ENCODE measurements around the gene SLC51A.
"Not testable (repeated sequence)": the region's sequence is repeated elsewhere in the genome, so short reads cannot be mapped to it uniquely, and the experiment has no call there.

The SLC51A gene

DNA sequence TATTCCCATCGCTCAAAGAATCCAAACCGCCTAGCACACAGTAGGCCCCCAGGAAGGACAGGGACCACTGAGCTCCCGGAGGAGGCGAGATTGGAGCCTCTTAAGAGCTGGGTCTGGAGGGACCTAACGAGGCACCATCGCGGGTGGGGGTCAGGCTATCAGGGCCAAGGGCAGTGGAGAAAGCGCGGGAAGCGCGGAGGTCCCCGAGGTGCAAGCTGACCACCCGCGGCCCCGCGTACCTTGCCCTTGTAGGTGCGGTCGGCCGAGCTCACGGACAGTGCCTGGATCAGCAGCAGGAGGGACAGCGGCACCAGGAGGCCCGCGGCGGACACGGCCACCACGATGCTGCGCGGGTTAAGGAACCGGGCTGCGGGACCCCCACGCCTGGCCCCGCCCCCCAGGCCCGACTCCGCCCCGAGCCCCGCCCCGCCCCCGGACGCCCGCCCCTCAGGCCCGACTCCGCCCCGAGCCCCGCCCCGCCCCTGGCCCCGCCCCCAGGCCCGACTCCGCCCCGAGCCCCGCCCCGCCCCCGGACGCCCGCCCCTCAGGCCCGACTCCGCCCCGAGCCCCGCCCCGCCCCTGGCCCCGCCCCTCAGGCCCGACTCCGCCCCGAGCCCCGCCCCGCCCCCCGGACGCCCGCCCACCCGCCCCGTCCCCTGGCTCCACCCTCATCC, 9.0 kb upstream of the SLC51A start:
- Histone ChIP-seq H3K27ac (ENCODE audit: low read length) (no peak overlapping the region), H3K9ac (ENCODE audit: low read length in 2 of 2) (no peak overlapping the region), H3K4me3 (ENCODE audit: low read length in 2 of 2) (peak overlapping the region in 1 of 2 donors; percentile 65)

DNA sequence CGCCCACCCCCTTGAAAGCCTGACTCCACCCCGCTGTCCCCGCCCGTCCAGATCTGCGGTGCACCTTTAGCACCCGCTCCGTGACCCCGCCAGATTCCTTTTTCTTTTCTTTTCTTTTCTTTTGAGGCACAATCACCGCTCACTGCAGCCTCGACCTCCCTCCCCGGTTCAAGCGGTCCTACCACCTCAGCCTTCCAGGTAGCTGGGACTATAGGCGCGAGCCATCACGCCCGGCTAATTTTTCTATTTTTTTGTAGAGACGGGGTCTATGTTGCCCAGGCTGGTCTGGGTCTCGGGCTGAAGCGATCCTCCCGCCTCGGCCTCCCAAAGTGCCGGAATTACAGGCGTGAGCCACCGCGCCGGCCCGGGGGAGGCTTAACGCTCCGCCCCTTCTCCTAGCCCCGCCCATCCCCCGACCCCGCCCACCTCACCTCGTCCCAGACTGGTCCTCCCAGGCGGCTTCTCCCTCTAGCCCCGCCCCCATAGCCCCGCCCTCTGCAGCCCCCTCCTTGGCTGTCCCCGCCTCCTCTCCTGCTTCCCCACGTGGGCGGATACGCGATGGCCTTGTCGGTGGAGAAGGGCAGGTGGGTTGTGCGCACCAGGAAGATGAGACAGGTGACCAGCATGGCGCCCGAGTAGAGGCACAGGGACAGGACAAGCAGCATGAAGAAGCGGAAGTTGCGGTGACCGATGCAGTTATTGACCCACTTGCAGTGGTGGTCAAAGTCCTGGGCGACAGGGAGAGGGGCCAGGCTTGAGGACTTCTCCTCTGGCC, 8.3 kb upstream of the SLC51A start:
- Histone ChIP-seq H3K27ac (ENCODE audit: low read length) (no peak overlapping the region), H3K4me3 (ENCODE audit: low read length in 2 of 2) (peak overlapping the region in 1 of 2 donors; percentile 35), H3K36me3 (ENCODE audit: control insufficient read depth in 2 of 2, insufficient read depth in 2 of 2, low read length in 2 of 2) (no peaks in the 10 kb centered on the region), H3K27me3 (ENCODE audit: control insufficient read depth in 1 of 2, insufficient read depth in 2 of 2, low read length in 2 of 2) (peaks cover 0 to 2% of the 10 kb centered on the region in 2 donors), H3K9ac (ENCODE audit: low read length in 2 of 2) (no peak overlapping the region), H3K4me1 (ENCODE audit: control insufficient read depth, insufficient read depth, low read length) (peaks cover 3% of the 10 kb centered on the region), H3K9me3 (ENCODE audit: control insufficient read depth in 2 of 2, low read length in 2 of 2) (no peaks in the 10 kb centered on the region)

More for the DNA sequence above, 9.0 kb upstream of the SLC51A start:
- Histone ChIP-seq H3K27me3 (ENCODE audit: control insufficient read depth in 1 of 2, insufficient read depth in 2 of 2, low read length in 2 of 2) (peaks cover 0 to 2% of the 10 kb centered on the region in 2 donors), H3K9me3 (ENCODE audit: control insufficient read depth in 2 of 2, low read length in 2 of 2) (no peaks in the 10 kb centered on the region), H3K36me3 (ENCODE audit: control insufficient read depth in 2 of 2, insufficient read depth in 2 of 2, low read length in 2 of 2) (no peaks in the 10 kb centered on the region), H3K4me1 (ENCODE audit: control insufficient read depth, insufficient read depth, low read length) (peaks cover 9% of the 10 kb centered on the region)

DNA sequence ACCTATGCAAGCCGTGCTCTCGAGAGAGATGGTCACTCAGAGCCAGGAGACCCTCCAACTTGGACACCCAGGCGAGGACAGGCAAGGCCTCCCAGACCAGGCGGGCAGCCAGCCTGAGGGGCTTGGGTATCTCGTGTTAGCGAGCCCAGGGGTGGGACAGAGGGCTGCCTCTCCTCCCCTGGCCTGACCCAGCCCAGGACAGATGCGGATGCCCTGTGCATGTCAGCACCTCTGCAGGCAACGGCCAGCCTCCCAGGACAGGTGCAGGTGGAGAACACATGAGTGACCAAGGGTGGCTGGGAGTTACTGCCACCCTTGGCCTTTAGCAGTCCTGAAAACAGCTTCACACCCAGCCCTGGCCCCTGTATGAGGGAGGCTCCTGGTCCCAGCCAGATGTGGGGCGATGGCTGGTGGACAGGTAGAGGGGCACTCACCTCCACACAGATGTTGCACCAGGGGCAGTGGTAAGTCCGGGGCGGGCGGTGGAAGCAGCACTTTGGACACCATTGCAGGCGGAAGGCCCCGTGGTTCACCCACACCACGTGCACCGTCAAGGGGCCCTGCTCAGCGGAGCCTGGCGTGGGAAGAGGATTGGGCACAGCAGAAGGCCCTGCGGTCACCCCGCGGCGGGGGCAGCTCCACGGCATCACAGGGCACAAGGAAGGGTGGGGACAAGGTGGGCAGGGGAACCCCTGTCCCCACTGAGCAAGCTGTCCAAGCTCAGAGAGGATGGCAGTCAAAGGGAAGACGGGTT, 7.2 kb upstream of the SLC51A start:
- no peaks in the 10 kb centered on the region for H3K9me3 ChIP-seq (ENCODE audit: control insufficient read depth in 2 of 2, low read length in 2 of 2)
- H3K27me3 ChIP-seq (ENCODE audit: control insufficient read depth in 1 of 2, insufficient read depth in 2 of 2, low read length in 2 of 2), result peaks cover 0 to 2% of the 10 kb centered on the region in 2 donors
- no peak overlapping the region for H3K9ac ChIP-seq (ENCODE audit: low read length in 2 of 2)
- H3K4me3 ChIP-seq (ENCODE audit: low read length in 2 of 2), result no peak overlapping the region
- no peak overlapping the region for H3K27ac ChIP-seq (ENCODE audit: low read length)
- peaks cover 3% of the 10 kb centered on the region for H3K4me1 ChIP-seq (ENCODE audit: control insufficient read depth, insufficient read depth, low read length)
- H3K36me3 ChIP-seq (ENCODE audit: control insufficient read depth in 2 of 2, insufficient read depth in 2 of 2, low read length in 2 of 2), result no peaks in the 10 kb centered on the region

DNA sequence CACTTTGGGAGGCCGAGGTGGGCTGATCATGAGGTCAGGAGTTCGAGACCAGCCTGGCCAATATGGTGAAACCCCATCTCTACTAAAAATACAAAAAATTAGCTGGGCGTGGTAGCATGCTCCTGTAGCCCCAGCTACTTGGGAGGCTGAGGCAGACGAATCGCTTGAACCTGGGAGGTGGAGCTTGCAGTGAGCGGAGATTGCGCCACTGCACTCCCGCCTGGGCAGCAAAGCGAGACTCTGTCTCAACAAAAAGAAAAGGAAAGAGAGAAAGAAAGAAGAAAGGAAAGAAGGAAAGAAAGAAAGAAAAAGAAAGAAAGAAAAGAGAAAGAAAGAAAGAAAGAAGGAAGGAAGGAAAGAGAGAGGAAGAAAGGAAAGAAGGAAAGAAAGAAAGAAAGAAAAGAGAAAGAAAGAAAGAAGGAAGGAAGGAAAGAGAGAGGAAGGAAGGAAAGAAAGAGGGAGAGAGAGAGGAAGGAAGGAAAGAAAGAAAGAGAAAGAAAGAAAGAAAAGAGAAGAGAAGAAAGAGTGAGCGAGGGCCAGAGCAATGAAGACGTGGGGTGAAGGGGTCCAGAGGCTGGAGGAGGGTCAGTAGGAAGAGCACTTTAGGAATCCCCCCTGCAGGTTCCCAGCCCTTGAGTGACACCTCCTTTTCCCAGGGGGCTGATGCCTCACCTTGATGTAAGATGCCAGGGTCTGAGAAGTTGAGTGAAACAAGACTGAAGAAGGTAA, 6.2 kb upstream of the SLC51A start:
- H3K9me3 ChIP-seq (ENCODE audit: control insufficient read depth in 2 of 2, low read length in 2 of 2); H3K36me3 ChIP-seq (ENCODE audit: control insufficient read depth in 2 of 2, insufficient read depth in 2 of 2, low read length in 2 of 2); H3K4me3 ChIP-seq (ENCODE audit: low read length in 2 of 2); H3K27me3 ChIP-seq (ENCODE audit: control insufficient read depth in 1 of 2, insufficient read depth in 2 of 2, low read length in 2 of 2); H3K27ac ChIP-seq (ENCODE audit: low read length); H3K4me1 ChIP-seq (ENCODE audit: control insufficient read depth, insufficient read depth, low read length); H3K9ac ChIP-seq (ENCODE audit: low read length in 2 of 2): not testable (repeated sequence)

DNA sequence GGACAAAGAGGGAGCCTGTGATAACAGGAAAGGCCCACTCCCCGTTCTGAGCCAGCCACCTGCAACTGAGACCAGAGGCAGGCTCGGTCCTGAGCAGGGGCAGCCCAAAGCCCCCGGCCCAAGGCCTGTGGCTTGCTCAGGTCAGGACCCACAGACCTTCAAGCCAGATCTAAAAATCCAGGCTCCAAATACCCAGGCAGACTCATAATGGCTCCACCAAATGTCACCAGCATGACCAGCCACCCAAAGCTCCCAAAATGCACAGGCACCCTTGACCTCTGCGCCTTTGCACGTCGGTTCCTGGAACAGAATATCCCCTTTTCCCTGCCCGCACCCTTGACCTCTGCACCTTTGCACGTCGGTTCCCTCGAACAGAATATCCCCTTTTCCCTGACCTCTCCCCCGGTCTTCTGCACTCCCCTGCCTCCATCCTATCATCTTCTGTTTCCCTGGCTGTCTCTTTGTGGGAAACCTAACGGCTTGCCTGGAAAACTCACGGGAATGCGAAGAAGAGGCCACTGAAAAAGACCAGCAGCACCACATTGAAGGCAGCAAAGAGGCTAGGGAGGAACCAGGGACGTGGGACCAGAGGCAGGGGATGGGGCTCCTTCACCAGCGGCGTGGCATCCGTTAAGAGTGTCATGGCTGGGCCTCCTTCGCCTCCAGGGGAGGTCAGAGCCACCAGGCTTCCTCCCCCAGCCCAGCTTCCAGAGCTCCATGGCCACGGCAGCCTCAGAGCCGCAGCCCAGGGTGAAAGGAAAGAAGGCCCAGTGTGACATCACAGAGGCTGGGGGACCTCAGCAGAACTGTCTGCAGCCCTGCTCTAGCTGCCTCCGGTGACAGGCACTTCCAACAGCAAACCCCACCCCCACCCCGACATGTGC, 5.4 kb upstream of the SLC51A start, which contains the start of gene ZDHHC19:
Gene ZDHHC19 (minus strand): TSS at position 728 of the 884 bp plus-strand sequence. CDS start 85 bp downstream, at position 643.
- Histone ChIP-seq H3K27ac (ENCODE audit: low read length) (no peak within 1 kb of the TSS), H3K9ac (ENCODE audit: low read length in 2 of 2) (no peak within 1 kb of the TSS), H3K4me3 (ENCODE audit: low read length in 2 of 2) (no peak within 1 kb of the TSS), H3K27me3 (ENCODE audit: control insufficient read depth in 1 of 2, insufficient read depth in 2 of 2, low read length in 2 of 2) (peaks cover 0 to 2% of the 10 kb centered on the region in 2 donors), H3K4me1 (ENCODE audit: control insufficient read depth, insufficient read depth, low read length) (peaks cover 3% of the 10 kb centered on the region), H3K36me3 (ENCODE audit: control insufficient read depth in 2 of 2, insufficient read depth in 2 of 2, low read length in 2 of 2) (no peaks in the 10 kb centered on the region), H3K9me3 (ENCODE audit: control insufficient read depth in 2 of 2, low read length in 2 of 2) (no peaks in the 10 kb centered on the region)

DNA sequence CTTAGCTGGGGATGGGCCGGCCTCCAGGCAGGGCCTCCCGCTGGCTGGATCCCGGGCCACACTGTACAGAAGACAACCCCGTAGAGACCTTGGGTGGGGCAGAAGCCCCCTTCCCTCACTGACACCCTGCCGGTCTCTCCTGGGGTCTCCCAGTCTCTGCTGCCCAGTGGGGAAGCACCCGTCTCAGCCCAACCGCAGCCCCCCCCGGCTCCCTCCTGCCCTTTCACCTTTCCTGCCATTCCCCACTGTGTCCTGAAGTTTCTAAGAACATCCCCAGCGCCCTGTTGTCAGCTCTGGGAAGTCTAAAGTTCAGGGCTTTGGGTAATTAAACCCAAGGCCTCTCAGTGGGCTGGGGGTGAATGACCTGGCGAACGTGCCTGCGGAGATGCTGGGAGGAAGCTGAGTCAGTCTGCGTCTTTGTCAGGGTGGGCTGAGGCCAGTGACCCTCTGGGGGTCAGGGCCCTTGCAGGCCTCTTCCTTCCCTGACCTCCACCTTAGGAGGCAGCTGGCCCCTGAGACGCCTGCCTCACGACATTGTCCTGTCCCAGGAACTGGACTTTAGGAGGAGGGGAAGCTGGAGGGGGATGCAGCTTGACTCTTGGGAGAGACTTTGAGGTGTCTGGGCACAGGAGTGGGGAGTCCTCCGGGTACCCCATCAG, 1.4 kb upstream of the SLC51A start:
- Histone ChIP-seq H3K9ac (ENCODE audit: low read length in 2 of 2) (no peak overlapping the region), H3K36me3 (ENCODE audit: control insufficient read depth in 2 of 2, insufficient read depth in 2 of 2, low read length in 2 of 2) (no peaks in the 10 kb centered on the region), H3K9me3 (ENCODE audit: control insufficient read depth in 2 of 2, low read length in 2 of 2) (no peaks in the 10 kb centered on the region), H3K27me3 (ENCODE audit: control insufficient read depth in 1 of 2, insufficient read depth in 2 of 2, low read length in 2 of 2) (no peaks in the 10 kb centered on the region), H3K27ac (ENCODE audit: low read length) (no peak overlapping the region), H3K4me1 (ENCODE audit: control insufficient read depth, insufficient read depth, low read length) (peaks cover 5% of the 10 kb centered on the region), H3K4me3 (ENCODE audit: low read length in 2 of 2) (no peak overlapping the region)

DNA sequence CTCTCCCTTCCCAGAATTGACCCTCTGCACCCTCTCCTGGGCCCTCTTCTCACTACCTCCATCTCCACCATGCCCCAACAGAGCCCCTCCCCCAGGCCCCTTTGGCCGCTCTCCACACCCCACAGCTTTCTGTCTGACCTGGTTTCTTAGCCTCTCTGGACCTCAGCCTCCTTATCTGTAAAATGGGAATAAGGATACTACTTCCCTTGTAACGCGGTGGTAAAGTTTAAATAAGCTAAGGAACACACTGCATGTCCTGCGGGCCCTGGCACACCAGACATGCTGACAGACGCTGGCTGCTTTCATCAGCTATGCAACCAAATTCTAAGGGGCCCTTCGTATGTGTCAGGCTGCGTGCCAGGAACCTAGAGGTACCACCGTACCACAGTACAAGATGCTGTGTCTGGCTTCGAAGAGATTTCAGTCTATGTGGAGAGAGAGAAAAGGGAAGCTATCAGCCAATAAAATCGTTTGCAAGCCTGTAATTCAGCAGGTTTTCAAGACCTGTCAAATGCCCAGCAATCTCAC, 777 bp upstream of the SLC51A start:
- H3K9me3 ChIP-seq (ENCODE audit: control insufficient read depth in 2 of 2, low read length in 2 of 2), result no peaks in the 10 kb centered on the region
- H3K4me3 ChIP-seq (ENCODE audit: low read length in 2 of 2), result no peak overlapping the region
- H3K36me3 ChIP-seq (ENCODE audit: control insufficient read depth in 2 of 2, insufficient read depth in 2 of 2, low read length in 2 of 2), result no peaks in the 10 kb centered on the region
- no peaks in the 10 kb centered on the region for H3K27me3 ChIP-seq (ENCODE audit: control insufficient read depth in 1 of 2, insufficient read depth in 2 of 2, low read length in 2 of 2)
- peaks cover 5% of the 10 kb centered on the region for H3K4me1 ChIP-seq (ENCODE audit: control insufficient read depth, insufficient read depth, low read length)
- H3K27ac ChIP-seq (ENCODE audit: low read length), result no peak overlapping the region
- H3K9ac ChIP-seq (ENCODE audit: low read length in 2 of 2), result no peak overlapping the region

DNA sequence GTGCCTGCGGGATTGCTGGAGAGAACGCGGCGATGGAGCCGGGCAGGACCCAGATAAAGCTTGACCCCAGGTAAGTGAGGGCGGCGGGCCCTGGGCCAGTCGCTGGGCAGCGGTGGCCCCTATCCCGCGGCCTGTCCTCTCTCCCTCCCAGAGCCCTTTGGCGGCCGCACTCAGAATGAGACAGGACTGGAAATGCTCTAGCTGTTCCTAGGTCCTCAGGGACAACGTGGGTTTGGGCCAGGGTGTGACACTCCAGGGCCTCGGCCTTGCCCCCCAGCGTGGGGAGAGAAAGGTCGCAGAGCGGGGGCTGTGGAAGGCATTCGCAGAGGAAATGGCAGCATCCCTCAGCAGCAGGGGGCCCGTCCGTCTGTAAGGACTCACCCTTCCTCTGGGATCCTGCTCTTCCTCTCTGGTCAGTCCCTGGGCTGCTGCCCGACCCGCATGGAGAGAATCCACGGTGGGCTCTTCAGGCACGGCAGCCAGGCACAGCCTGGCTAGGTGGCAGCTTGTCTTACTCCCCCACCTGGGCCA, 412 bp downstream of the SLC51A start:
- Histone ChIP-seq H3K36me3 (ENCODE audit: control insufficient read depth in 2 of 2, insufficient read depth in 2 of 2, low read length in 2 of 2) (no peaks in the 10 kb centered on the region), H3K27ac (ENCODE audit: low read length) (no peak overlapping the region), H3K4me1 (ENCODE audit: control insufficient read depth, insufficient read depth, low read length) (peaks cover 5% of the 10 kb centered on the region), H3K27me3 (ENCODE audit: control insufficient read depth in 1 of 2, insufficient read depth in 2 of 2, low read length in 2 of 2) (no peaks in the 10 kb centered on the region), H3K4me3 (ENCODE audit: low read length in 2 of 2) (no peak overlapping the region), H3K9ac (ENCODE audit: low read length in 2 of 2) (no peak overlapping the region), H3K9me3 (ENCODE audit: control insufficient read depth in 2 of 2, low read length in 2 of 2) (no peaks in the 10 kb centered on the region)
